ENCODE measurements around the gene GPR179.

GPR179 gene

GRCh38 chr17:38343608-38344419 is at the start of gene GPR179:
Gene GPR179, minus strand, starts transcription at chr17:38343956. Its CDS starts 167 bp downstream, at chr17:38343789.
- H3K4me3 Mint-ChIP-seq = no peak within 1 kb of the TSS
- H3K9me3 Mint-ChIP-seq = no peaks in the 10 kb centered on the region
- no peak within 1 kb of the TSS for H3K27ac Mint-ChIP-seq
- no peak for ATAC-seq
- H3K4me1 Mint-ChIP-seq = peaks cover 1% of the 10 kb centered on the region
- peaks cover 30% of the 10 kb centered on the region for H3K27me3 Mint-ChIP-seq
- H3K36me3 Mint-ChIP-seq = no peaks in the 10 kb centered on the region

GRCh38 chr17:38379448-38379847 is 35.7 kb upstream of the GPR179 start:
- Mint-ChIP-seq H3K27ac (no peak overlapping the region), H3K36me3 (peaks cover 24% of the 10 kb centered on the region)
- ATAC-seq = no peak

GRCh38 chr17:38369124-38369886 is 25.5 kb upstream of the GPR179 start:
- no peak overlapping the region for H3K4me3 Mint-ChIP-seq
- H3K27me3 Mint-ChIP-seq = no peaks in the 10 kb centered on the region
- no peak for ATAC-seq
- H3K27ac Mint-ChIP-seq = no peak overlapping the region
- peaks cover 52% of the 10 kb centered on the region for H3K36me3 Mint-ChIP-seq
- H3K4me1 Mint-ChIP-seq = no peaks in the 10 kb centered on the region
- no peaks in the 10 kb centered on the region for H3K9me3 Mint-ChIP-seq

More at GRCh38 chr17:38379448-38379847, 35.7 kb upstream of the GPR179 start:
- no peaks in the 10 kb centered on the region for H3K27me3 Mint-ChIP-seq
- H3K4me1 Mint-ChIP-seq = no peaks in the 10 kb centered on the region
- no peak overlapping the region for H3K4me3 Mint-ChIP-seq
- no peaks in the 10 kb centered on the region for H3K9me3 Mint-ChIP-seq

- peaks cover 32% of the 10 kb centered on the region for H3K36me3 Mint-ChIP-seq
- H3K9me3 Mint-ChIP-seq = no peaks in the 10 kb centered on the region
- no peak overlapping the region for H3K4me3 Mint-ChIP-seq
- ATAC-seq = no peak
- no peaks in the 10 kb centered on the region for H3K4me1 Mint-ChIP-seq
- H3K27me3 Mint-ChIP-seq = no peaks in the 10 kb centered on the region
- H3K27ac Mint-ChIP-seq = no peak overlapping the region
Measured at GRCh38 chr17:38364741-38365140, 21.0 kb upstream of the GPR179 start.

- peaks cover 18% of the 10 kb centered on the region for H3K36me3 Mint-ChIP-seq
- no peak overlapping the region for H3K27ac Mint-ChIP-seq
- peaks cover 7% of the 10 kb centered on the region for H3K4me1 Mint-ChIP-seq
- H3K27me3 Mint-ChIP-seq = no peaks in the 10 kb centered on the region
- H3K9me3 Mint-ChIP-seq = no peaks in the 10 kb centered on the region
- ATAC-seq = no peak
- H3K4me3 Mint-ChIP-seq = no peak overlapping the region
Measured at GRCh38 chr17:38363016-38363415, 19.3 kb upstream of the GPR179 start.

- Mint-ChIP-seq H3K27ac (no peak overlapping the region), H3K4me3 (no peak overlapping the region), H3K9me3 (no peaks in the 10 kb centered on the region), H3K36me3 (peaks cover 14% of the 10 kb centered on the region), H3K27me3 (no peaks in the 10 kb centered on the region), H3K4me1 (peaks cover 19% of the 10 kb centered on the region)
- ATAC-seq = no peak
Measured at GRCh38 chr17:38361694-38362465, 18.1 kb upstream of the GPR179 start.

- no peak overlapping the region for H3K4me3 Mint-ChIP-seq
- ATAC-seq = no peak
- no peaks in the 10 kb centered on the region for H3K27me3 Mint-ChIP-seq
- no peak overlapping the region for H3K27ac Mint-ChIP-seq
- H3K9me3 Mint-ChIP-seq = no peaks in the 10 kb centered on the region
- peaks cover 6% of the 10 kb centered on the region for H3K36me3 Mint-ChIP-seq
- H3K4me1 Mint-ChIP-seq = peaks cover 42% of the 10 kb centered on the region
Measured at GRCh38 chr17:38358586-38359513, 15.1 kb upstream of the GPR179 start.

- H3K4me3 Mint-ChIP-seq = no peak overlapping the region
- H3K36me3 Mint-ChIP-seq = peaks cover 6% of the 10 kb centered on the region
- no peaks in the 10 kb centered on the region for H3K27me3 Mint-ChIP-seq
- ATAC-seq = no peak
- no peak overlapping the region for H3K27ac Mint-ChIP-seq
- no peaks in the 10 kb centered on the region for H3K9me3 Mint-ChIP-seq
- peaks cover 54% of the 10 kb centered on the region for H3K4me1 Mint-ChIP-seq
Measured at GRCh38 chr17:38357486-38358123, 13.8 kb upstream of the GPR179 start.

- Mint-ChIP-seq H3K27me3 (no peaks in the 10 kb centered on the region), H3K36me3 (peaks cover 6% of the 10 kb centered on the region), H3K9me3 (no peaks in the 10 kb centered on the region), H3K4me1 (peaks cover 60% of the 10 kb centered on the region), H3K4me3 (no peak overlapping the region), H3K27ac (no peak overlapping the region)
- ATAC-seq = no peak
Measured at GRCh38 chr17:38355251-38355650, 11.5 kb upstream of the GPR179 start.

GRCh38 chr17:38354466-38354865 is 10.7 kb upstream of the GPR179 start:
- no peaks in the 10 kb centered on the region for H3K27me3 Mint-ChIP-seq
- H3K4me1 Mint-ChIP-seq = peaks cover 60% of the 10 kb centered on the region
- peaks cover 6% of the 10 kb centered on the region for H3K36me3 Mint-ChIP-seq
- H3K4me3 Mint-ChIP-seq = no peak overlapping the region
- no peak for ATAC-seq
- no peak overlapping the region for H3K27ac Mint-ChIP-seq
- H3K9me3 Mint-ChIP-seq = no peaks in the 10 kb centered on the region

GRCh38 chr17:38353668-38354067 is 9.9 kb upstream of the GPR179 start:
- H3K27ac Mint-ChIP-seq = no peak overlapping the region

GRCh38 chr17:38353086-38353604 is 9.4 kb upstream of the GPR179 start:
- Mint-ChIP-seq H3K27ac (no peak overlapping the region), H3K4me1 (peaks cover 61% of the 10 kb centered on the region), H3K4me3 (peak overlapping the region; percentile 78), H3K9me3 (no peaks in the 10 kb centered on the region), H3K36me3 (peaks cover 6% of the 10 kb centered on the region), H3K27me3 (no peaks in the 10 kb centered on the region)
- ATAC-seq = no peak

More at GRCh38 chr17:38353668-38354067, 9.9 kb upstream of the GPR179 start:
- H3K4me1 Mint-ChIP-seq = peaks cover 66% of the 10 kb centered on the region
- peaks cover 6% of the 10 kb centered on the region for H3K36me3 Mint-ChIP-seq
- no peaks in the 10 kb centered on the region for H3K9me3 Mint-ChIP-seq
- no peaks in the 10 kb centered on the region for H3K27me3 Mint-ChIP-seq
- ATAC-seq = no peak
- peak overlapping the region; percentile 78 for H3K4me3 Mint-ChIP-seq

- peaks cover 54% of the 10 kb centered on the region for H3K4me1 Mint-ChIP-seq
- H3K4me3 Mint-ChIP-seq = peak overlapping the region; percentile 78
- H3K36me3 Mint-ChIP-seq = peaks cover 6% of the 10 kb centered on the region
- H3K9me3 Mint-ChIP-seq = no peaks in the 10 kb centered on the region
- no peaks in the 10 kb centered on the region for H3K27me3 Mint-ChIP-seq
- no peak overlapping the region for H3K27ac Mint-ChIP-seq
- no peak for ATAC-seq
Measured at GRCh38 chr17:38352245-38353085, 8.7 kb upstream of the GPR179 start.
